Activated CD4-positive, CD25-positive, alpha-beta regulatory T cell treated with anti-CD3 and anti-CD28 coated beads, Interleukin-2, amount 50 U/mL, for 24 hours (primary cell): Measurements from ENCODE around the gene NUP58.
"Not testable (repeated sequence)": the region's sequence is repeated elsewhere in the genome, so short reads cannot be mapped to it uniquely, and the experiment has no call there.

Experiments used
- ATAC-seq, 2 donors: fragments of 150-1000 bp; cut with Tn5 transposase; one replicate each; pipeline ENCODE4 v1.10.0; 2021; ENCODE audit warnings: mild to moderate bottlenecking in 1 of 2, moderate library complexity in 1 of 2

Gene NUP58

DNA sequence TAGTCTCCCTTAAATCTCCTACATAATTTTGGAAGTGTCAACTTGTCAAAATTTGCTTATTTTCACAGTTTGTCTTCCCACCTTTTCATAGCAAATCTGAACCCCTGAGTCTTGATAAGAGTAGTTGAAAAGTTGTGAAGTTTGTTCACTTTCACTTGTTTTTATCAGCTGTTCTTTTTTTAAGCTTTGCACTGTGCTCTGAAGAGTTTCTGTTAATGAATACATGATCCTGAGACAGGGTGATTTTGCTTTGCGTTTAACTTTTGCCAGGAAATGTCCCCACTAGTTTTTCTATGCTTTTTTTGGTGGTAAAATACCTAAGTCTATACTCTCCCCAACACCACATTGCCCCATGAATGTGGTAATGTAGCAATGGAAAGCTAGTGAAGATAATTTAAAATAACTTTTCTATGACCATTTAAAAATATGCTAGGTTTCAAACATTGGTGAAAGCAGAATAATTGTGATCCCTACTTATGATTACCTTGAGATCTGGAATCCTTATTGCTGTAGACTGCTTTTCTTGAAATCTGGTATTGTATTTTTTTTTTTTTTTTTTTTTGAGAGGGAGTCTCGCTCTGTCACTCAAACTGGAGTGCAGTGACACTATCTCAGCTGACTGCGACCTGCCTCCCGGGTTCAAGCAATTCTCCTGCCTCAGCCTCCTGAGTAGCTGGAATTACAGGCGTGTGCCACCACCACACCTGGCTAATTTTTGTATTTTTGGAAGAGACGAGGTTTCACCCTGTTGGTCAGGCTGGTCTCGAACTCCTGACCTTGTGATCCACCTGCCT lies 5.4 kb downstream of the NUP58 start:
- no peak for ATAC-seq

DNA sequence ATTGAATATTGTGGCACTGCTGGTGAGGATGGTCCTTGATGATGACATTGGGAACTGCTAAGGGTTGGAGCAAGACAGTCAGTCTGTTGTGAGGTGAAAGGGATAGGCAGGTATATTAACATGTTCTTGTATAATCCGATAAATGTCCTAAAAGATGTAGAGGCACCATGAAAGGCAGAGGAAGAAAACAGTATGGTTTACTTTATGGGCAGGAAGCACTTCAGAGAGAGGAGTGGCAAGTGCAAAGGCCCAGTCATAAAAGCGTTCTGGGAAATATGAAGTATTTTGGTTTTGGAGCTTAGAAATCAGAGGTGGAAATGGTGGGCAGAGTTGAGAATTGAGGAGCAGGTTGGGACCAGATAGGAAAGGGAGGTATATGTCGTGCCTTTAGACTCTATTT lies 9.5 kb downstream of the NUP58 start:
- ATAC-seq: no peak

- not testable (repeated sequence) for ATAC-seq
Measured at GRCh38 chr13:25318946-25319345, 17.5 kb downstream of the NUP58 start.

DNA sequence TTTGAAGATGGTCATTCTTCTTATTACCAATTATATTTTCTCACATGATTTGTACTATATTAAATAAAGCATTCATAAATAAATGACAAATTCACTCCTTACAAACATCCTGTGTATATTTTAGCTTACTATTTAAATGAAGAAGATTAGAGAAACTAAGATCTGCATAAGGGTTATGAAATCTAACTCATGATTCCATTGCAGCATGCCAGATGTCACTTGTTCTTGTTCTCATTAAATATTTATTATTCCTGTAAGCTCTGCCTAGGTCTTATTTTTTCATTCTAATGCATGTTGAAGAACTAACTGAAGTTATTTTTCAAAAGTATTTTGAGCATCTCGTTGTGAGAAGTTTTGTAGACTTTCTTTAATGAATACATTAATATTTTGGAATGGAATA lies 18.3 kb downstream of the NUP58 start:
- ATAC-seq: no peak

DNA sequence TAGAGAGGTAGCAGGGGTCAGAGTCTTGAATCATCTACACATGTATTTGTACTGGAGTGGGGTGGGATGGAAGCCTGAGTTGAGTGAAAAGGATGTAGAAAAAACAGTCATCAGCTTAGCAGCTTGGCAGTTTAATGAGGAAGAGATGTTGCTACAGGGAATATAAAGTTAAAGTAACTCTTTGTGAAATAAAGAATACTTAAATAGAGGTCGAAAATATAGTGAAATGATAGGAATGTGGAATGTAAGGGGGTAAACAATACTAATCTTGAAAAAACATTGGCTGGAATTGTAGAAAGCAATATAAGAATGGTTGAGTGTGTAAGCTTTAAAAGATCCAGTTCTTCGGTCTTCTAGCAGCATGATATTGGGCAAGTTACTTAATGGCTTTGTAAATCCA lies 22.7 kb downstream of the NUP58 start:
- ATAC-seq: no peak

DNA sequence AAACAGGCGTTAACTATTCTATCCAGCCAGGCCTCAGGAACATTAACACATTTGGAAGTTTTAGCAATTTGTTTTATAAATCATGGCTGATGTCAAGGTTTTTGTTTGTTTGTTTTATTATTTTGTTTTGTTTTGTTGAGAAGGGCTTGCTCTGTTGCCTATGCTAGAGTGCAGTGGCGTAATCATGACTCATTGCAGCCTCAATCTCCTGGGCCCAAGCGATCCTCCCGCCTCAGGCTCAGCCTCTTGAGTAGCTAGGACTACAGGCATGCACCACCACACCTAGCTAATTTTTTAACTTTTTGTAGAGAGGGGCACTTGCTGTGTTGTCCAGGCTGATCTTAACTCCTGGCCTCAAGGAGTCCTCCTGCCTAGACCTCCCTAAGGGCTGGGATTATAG lies 28.3 kb downstream of the NUP58 start:
- no peak for ATAC-seq

DNA sequence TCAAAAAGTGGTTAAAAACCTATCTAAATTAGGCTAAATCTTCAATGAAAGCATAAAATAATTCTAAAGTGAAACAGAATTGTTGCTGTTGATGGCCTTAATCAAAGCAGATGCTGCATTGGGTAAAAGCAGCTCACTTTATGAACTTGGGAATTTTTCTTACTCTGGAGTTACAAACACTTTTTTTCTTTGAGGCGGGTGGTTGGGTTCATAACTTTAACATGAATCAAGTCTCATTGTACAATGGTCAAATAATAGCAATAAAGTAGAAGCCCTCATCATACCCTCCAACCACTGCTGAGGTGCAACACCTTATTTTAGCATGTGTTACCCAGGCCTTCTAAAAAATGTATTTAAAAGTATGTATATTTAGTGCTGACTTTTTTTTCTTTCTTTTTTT lies 29.1 kb downstream of the NUP58 start:
- ATAC-seq: no peak

DNA sequence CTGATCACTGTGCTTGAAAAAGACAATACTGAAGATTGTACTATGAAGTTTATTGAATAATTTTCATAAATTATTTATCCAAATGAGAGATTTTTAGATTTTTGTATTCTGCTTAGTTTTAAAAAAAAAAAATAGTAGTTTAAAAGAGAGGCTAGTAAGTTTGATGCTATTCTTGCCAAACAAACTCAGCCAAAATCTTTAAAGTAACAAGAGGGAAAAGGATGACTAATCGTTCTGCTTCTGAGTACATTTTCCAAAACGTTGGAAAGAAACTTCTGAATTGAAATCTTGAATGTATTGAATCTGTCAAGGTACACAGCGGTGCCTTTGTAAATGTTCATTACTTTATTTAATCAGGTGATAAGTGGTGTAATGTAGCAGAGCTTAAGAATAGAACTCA lies 34.4 kb downstream of the NUP58 start:
- no peak for ATAC-seq

DNA sequence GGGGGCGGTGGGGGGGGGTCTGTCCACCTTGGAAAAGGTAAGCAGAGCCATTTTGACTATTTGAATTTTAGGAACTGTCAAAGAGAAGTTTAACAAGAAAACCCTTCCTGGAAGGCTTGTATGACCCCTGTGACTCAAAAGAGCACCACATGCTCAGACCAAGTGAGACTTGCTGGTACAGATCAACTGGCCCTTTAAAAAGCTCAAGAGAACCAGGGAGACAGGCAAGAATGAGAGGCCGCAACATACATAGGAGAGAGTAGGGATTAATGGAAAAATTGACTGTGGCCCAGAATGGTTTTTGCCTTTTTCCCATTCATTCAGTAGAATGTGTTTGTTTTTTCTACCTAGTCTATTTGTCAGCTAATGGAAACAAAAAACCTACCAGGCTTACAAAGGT lies 44.2 kb downstream of the NUP58 start:
- ATAC-seq: no peak

DNA sequence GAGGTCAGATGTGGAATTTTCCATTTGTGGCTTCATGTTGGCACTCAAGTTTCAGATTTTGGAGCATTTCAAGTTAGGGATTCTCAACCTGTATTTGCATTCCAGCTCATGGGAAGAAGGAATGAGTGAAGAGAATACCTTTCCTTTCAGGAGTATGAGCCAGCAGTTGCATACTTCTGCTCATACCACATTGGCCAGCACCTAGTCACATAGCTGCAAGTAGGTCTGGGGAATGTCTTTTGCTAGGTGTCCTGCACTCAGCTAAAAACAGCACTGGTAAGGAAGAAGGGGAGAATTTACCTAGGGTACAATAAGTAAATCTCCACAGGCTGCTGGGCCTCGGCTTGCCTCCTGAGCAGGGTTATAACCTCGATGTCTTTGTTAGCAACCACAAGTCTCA lies 45.7 kb downstream of the NUP58 start:
- ATAC-seq: no peak

DNA sequence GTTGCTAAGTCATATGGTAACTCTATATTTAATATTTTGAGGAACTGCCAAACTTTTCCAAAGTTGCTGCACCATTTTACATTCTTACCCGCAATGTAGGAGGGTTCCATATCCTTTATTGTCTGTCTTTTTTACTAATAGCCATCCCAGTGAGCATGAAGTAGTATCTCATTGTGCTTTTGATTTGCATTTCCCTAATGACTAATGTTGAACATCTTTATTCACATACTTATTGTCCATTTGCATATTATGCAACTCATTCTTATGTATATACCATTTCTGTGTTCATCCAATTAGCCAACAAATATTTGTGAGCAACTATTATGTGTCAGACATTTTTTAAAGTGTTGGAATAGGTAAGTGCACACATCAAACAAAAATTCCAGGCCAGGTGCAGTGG lies 50.0 kb downstream of the NUP58 start:
- no peak for ATAC-seq

DNA sequence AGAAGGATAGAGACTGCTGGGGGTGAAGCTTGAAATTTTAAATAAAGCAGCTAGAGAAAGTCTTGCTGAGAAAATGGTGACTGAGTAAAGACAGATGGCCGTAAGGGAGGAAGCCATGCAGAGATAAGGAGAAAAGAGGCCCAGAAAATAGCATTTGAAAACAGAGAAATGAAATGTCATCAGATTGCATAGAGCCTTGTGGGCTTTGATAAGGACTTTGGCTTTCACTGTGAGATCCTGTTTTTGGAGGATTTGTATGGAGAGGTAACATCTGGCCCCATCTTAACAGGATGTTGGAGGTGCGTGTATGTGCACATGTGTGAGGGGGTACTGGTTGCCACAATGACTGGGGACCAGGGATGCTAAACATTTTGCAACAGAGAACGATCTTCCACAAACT lies 50.8 kb downstream of the NUP58 start:
- no peak for ATAC-seq

DNA sequence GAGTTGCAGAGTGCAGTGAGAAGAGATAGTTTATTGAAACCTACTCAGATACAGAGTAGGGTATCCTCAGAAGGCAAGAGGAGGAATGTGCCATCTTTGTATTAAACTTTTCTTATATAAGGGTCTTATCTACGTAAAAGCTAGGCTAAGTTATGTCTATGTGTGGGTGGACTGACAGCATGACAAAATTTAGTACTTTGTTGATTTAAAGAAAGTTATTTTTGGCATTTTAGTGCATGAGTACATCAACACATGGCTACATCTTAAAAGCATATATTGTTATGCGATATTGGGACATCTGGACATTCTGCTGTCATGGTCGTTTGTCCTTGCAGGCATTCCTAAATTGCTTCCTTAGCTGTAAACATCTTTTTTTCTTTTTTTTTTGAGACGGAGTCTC lies 51.4 kb downstream of the NUP58 start:
- ATAC-seq: no peak

- no peak for ATAC-seq
Measured at GRCh38 chr13:25353344-25353743, 51.9 kb downstream of the NUP58 start.

DNA sequence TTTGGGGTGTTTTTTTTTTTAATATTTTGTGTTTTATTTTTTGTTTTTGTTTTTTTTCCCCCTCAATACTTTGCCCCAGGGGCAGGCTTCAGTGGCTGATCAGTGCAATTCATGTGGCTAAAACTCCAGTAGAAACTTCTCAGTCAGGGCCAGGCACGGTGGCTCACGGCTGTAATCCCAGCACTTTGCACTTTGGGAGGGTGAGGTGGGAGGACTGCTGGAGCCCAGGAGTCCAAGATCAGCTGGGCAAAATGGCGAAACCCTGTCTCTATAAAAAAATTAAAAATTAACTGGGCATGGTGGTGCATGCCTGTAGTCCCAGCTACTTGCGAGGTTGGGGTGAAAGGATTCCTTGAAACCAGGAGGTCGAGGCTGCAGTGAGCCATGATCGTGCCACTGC lies 53.0 kb downstream of the NUP58 start:
- no peak for ATAC-seq

GRCh38 chr13:25360443-25360842 lies 59.0 kb downstream of the NUP58 start:
- not testable (repeated sequence) for ATAC-seq

DNA sequence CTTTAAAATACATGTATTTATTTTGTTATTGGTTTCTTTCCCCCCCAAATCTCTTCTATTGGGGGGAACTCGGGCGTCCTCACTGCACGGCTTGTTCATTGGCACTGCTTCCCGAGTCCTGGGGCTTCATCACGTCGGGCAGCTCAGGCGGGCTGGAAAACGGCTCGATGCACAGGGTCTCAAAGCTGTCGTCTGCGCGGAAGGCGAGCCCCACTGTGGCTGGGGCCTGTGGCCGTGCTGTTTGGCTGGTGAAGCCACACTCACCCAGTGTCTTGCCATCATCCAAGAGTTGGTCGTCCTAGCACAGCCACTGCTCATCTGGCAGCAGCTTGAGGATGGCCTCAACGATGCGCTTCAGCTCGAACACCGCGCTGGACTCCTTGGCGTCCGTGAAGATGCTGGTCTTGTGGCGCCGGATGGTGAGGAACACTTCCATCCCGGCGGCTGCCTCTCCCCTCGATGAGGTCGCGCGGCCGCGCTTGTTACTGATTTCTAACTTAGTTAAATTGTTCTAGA lies 64.4 kb downstream of the NUP58 start:
- ATAC-seq: no peak

GRCh38 chr13:25371158-25371874 lies 69.9 kb downstream of the NUP58 start:
- ATAC-seq: no peak

DNA sequence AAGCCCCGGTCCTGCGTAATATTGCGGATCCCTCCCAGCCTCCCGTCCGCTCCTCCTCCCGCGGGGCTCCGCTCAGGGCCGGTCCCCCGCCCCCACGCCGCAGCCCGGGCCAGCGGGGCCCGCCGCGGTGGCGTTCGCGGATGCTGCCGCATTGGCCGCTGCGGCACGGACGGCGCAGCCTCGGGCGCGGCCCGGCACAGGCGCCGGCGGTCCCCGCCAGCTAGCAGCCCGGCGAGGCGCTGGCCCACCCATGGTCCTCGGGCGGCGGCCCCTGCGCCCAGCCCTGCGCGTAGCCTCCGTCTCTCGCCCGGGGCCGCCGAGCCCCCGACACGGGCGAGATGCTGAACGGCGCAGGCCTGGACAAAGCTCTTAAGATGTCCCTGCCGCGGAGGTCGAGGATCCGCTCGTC lies 70.5 kb downstream of the NUP58 start, which contains the start of gene ATP8A2:
ATP8A2 (plus strand) TSS at position 100 of the 409 bp plus-strand sequence; CDS start at position 339, 239 bp downstream.
- ATAC-seq: no peak

DNA sequence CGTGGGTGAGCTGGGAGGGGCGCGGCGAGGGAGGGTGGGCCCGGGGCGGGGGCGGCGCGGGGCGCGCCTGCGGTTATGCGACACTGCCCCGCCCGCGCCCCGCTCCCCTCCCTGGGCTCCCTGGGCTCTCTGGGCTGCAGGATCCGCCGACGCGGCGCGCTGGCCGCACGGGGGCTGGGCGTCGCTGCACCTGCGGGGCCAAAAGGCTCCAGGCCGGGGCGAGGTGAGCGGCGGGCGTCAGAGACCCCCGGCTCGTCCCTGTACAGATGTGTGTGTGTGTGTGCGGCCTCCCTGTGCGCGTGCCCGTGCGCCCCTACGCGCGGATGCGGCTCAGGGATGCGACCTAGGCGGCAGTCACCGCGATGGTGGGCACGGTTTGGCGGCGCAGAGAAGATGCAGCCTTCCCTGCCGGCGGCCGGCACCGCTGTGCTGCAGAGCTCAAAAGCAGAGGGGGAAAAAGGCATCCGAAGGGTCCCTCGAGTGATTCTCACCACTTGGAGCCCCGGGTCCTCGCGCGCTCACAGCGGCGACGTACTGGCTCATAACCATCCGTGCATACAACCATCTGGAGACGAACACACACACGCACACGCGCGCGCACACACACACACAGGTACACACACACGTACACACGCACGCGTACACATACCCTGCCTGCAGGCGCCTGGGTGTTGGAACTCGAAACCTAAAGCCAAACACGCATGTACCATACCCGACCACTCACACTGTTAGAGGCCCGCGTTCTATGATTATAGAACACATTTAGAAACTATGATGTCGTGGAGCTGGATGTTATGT lies 71.1 kb downstream of the NUP58 start:
- ATAC-seq: no peak

- peak in 1 of 2 donors; percentile 34 for ATAC-seq
Measured at GRCh38 chr13:25375727-25376358, 74.4 kb downstream of the NUP58 start.

DNA sequence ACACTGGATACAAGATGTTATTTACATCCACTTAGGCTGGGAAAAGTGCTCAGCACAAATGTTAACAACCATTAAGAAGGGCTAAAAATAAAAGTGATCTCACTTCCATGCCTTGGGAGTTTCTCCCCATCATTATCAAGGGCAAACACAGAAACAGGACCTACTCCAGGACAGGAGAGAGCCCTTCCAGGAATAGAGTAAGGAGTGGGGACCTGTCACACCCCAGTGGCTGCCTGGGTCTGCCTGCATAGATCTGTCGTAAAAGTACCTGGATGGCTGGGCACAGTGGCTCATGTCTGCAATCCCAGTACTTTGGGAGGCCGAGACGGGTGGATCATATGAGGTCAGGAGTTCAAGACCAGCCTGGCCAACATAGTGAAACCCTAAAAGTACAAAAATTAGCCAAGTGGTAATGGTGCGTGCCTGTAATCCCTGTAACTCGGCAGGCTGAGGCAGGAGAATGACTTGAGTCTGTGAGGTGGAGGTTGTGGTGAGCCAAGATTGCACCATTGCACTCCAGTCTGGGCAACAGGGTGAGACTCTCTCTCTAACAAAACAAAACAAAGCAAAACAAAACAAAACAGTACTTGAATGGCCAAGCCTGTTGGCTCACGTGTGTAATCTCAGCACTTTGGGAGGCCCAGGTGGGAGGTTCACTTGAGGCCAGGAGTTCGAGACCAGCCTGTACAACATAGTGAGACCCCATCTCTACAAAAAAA lies 76.0 kb downstream of the NUP58 start:
- ATAC-seq: no peak
